HG03064 (cell line): ENCODE measurements around the gene MYO10.
A peak's percentile ranks its signal among the peaks of the same experiment; 100 is the strongest.
"Not testable (repeated sequence)": the region's sequence is repeated elsewhere in the genome, so short reads cannot be mapped to it uniquely, and the experiment has no call there.

Source experiments
- ATAC-seq: cut with Tn5 transposase; IDR thresholded peaks from one replicate; pipeline ENCODE4 v1.9.1; 2021; ENCODE audit warnings: low read depth; ENCODE audit not compliant: unreplicated experiment

The MYO10 gene

GRCh38 chr5:16936150-16936988 lies at the start of gene MYO10:
MYO10 (minus strand) TSS chr5:16936288; CDS start chr5:16935808, 480 bp downstream.
- ATAC-seq = peak; percentile 53

- not testable (repeated sequence) for ATAC-seq
Observed at GRCh38 chr5:16985304-16985703, 49.2 kb upstream of the MYO10 start.

- ATAC-seq = no peak
Observed at GRCh38 chr5:16983972-16984371, 47.9 kb upstream of the MYO10 start.

- ATAC-seq = no peak
Observed at GRCh38 chr5:16983022-16983639, 47.0 kb upstream of the MYO10 start.

- ATAC-seq = no peak
Observed at GRCh38 chr5:16981700-16982099, 45.6 kb upstream of the MYO10 start.

GRCh38 chr5:16980983-16981382 lies 44.9 kb upstream of the MYO10 start:
- no peak for ATAC-seq

- no peak for ATAC-seq
Observed at GRCh38 chr5:16978296-16978695, 42.2 kb upstream of the MYO10 start.

GRCh38 chr5:16976625-16977008 lies 40.5 kb upstream of the MYO10 start:
- peak; percentile 83 for ATAC-seq

- ATAC-seq = peak; percentile 84
Observed at GRCh38 chr5:16975950-16976624, 40.0 kb upstream of the MYO10 start.

- ATAC-seq = no peak
Observed at GRCh38 chr5:16974981-16975380, 38.9 kb upstream of the MYO10 start.

- ATAC-seq = no peak
Observed at GRCh38 chr5:16970826-16971225, 34.7 kb upstream of the MYO10 start.

GRCh38 chr5:16970260-16970659 lies 34.2 kb upstream of the MYO10 start:
- ATAC-seq = no peak

- no peak for ATAC-seq
Observed at GRCh38 chr5:16965581-16965980, 29.5 kb upstream of the MYO10 start.

GRCh38 chr5:16963821-16964220 lies 27.7 kb upstream of the MYO10 start:
- no peak for ATAC-seq

- no peak for ATAC-seq
Observed at GRCh38 chr5:16961131-16961530, 25.0 kb upstream of the MYO10 start.

- ATAC-seq = no peak
Observed at GRCh38 chr5:16957304-16958196, 21.5 kb upstream of the MYO10 start.

- ATAC-seq = no peak
Observed at GRCh38 chr5:16953729-16954128, 17.6 kb upstream of the MYO10 start.

- ATAC-seq = no peak
Observed at GRCh38 chr5:16952968-16953671, 17.0 kb upstream of the MYO10 start.

- no peak for ATAC-seq
Observed at GRCh38 chr5:16946725-16947124, 10.6 kb upstream of the MYO10 start.
